ENCODE measurements around the gene STYXL1.

The STYXL1 gene

GRCh38 chr7:75979759-75980429, 67.9 kb downstream of the STYXL1 start:
- no peak for DNase-seq (ENCODE audit: low read depth)

- DNase-seq (ENCODE audit: low read depth) = peak; percentile 44
These were observed 70.1 kb downstream of the STYXL1 start for GRCh38 chr7:75977743-75978142.

GRCh38 chr7:75971961-75972763, 75.6 kb downstream of the STYXL1 start:
- DNase-seq (ENCODE audit: low read depth) = no peak

GRCh38 chr7:75971309-75971960, 76.4 kb downstream of the STYXL1 start:
- DNase-seq (ENCODE audit: low read depth) = no peak

- no peak for DNase-seq (ENCODE audit: low read depth)
These were observed 77.9 kb downstream of the STYXL1 start for GRCh38 chr7:75969704-75970498.

- DNase-seq (ENCODE audit: low read depth) = no peak
These were observed 78.6 kb downstream of the STYXL1 start for GRCh38 chr7:75969182-75969581.

GRCh38 chr7:75968561-75969001, 79.2 kb downstream of the STYXL1 start:
- no peak for DNase-seq (ENCODE audit: low read depth)

GRCh38 chr7:75968012-75968411, 79.8 kb downstream of the STYXL1 start:
- DNase-seq (ENCODE audit: low read depth) = no peak

GRCh38 chr7:75967487-75967997, 80.3 kb downstream of the STYXL1 start:
- no peak for DNase-seq (ENCODE audit: low read depth)

GRCh38 chr7:75967055-75967454, 80.7 kb downstream of the STYXL1 start:
- DNase-seq (ENCODE audit: low read depth) = no peak

GRCh38 chr7:75966190-75966961, 81.4 kb downstream of the STYXL1 start:
- peak; percentile 60 for DNase-seq (ENCODE audit: low read depth)

- DNase-seq (ENCODE audit: low read depth) = no peak
These were observed 82.2 kb downstream of the STYXL1 start for GRCh38 chr7:75965617-75966016.

GRCh38 chr7:75963381-75963995, 84.3 kb downstream of the STYXL1 start:
- no peak for DNase-seq (ENCODE audit: low read depth)

- peak; percentile 90 for DNase-seq (ENCODE audit: low read depth)
These were observed 85.0 kb downstream of the STYXL1 start for GRCh38 chr7:75962607-75963380.

GRCh38 chr7:75961218-75961617, 86.6 kb downstream of the STYXL1 start:
- DNase-seq (ENCODE audit: low read depth) = no peak

GRCh38 chr7:75960372-75960771, 87.4 kb downstream of the STYXL1 start:
- DNase-seq (ENCODE audit: low read depth) = no peak

- no peak for DNase-seq (ENCODE audit: low read depth)
These were observed 88.8 kb downstream of the STYXL1 start for GRCh38 chr7:75958802-75959543.

- no peak for DNase-seq (ENCODE audit: low read depth)
These were observed 90.6 kb downstream of the STYXL1 start for GRCh38 chr7:75957021-75957736.

All from stromal cell of bone marrow (primary cell).